HepG2 (cell line): Measurements from ENCODE around the gene POLRMT. TPM values are rescaled to one million over a fixed set of nuclear protein-coding genes. Genes with fewer than 3 reads are reported as not detected.

Experiments
- ATAC-seq: fragments of 200-7000 bp; cut with Tn5 transposase; 3 replicates; pipeline ENCODE4 v1.9.1; 2020; ENCODE audit warnings: mild to moderate bottlenecking, moderate library complexity
- BruUV-seq: library from RNA; stranded (reverse); fragments of 400-500 nt; replicated peaks from 2 replicates; lab custom pipeline; 2021; lab: Mats Ljungman, UMichigan
- CTCF ChIA-PET: fragments of 300-600 bp; formaldehyde crosslinking; extraction: SDS; loops from one replicate; lab custom pipeline; 2021; ENCODE audit warnings: low total read pairs, inconsistent platforms, low intra/inter-chr PET ratio; lab: Yijun Ruan, JAX
- POLR2A ChIA-PET: fragments of 350-600 bp; sonication (Branson Sonifier 250); formaldehyde crosslinking; loops from one replicate; lab custom pipeline; 2020; ENCODE audit warnings: antibody characterized with exemption, inconsistent platforms; lab: Yijun Ruan, JAX
- DNase-seq: peaks from one replicate; pipeline ENCODE4 v3.0.0-alpha.2; 2015; ENCODE audit warnings: low spot score
- FAIRE-seq: peaks from 3 replicates; lab custom pipeline; 2011; peaks lifted over from hg19 to GRCh38; lab: Jason Lieb, UNC
- H2AFZ ChIP-seq: one replicate; pipeline ENCODE4 v1.6.1; 2011; ENCODE audit warnings: low read length, inconsistent platforms
- H3K27ac ChIP-seq: fragments of 300-600 bp; 3 replicates; pipeline ENCODE4 v1.8.0; 2011; ENCODE audit warnings: mixed run types, mild to moderate bottlenecking, mixed read lengths, low read length, inconsistent platforms; ENCODE audit not compliant: insufficient read depth; ENCODE audit errors: extremely low read length
- H3K27me3 ChIP-seq, 2 experiments: fragments of 200-600 bp in 1 of 2; 2 replicates in 1 of 2; 3 replicates in 1 of 2; pipeline versions ENCODE4 v1.6.0 to v1.8.0; 2011; ENCODE audit warnings: low read length in 2 of 2, mild to moderate bottlenecking in 2 of 2, moderate library complexity in 2 of 2, inconsistent platforms in 1 of 2; ENCODE audit not compliant: insufficient read depth in 2 of 2, control insufficient read depth in 1 of 2
- H3K36me3 ChIP-seq, 2 experiments: fragments of 200-600 bp in 1 of 2; replicated peaks in 1 of 2; 2 replicates in 1 of 2; 3 replicates in 1 of 2; pipeline versions ENCODE4 v1.5.1 to v1.8.0; 2011; ENCODE audit warnings: low read length in 2 of 2, inconsistent platforms in 1 of 2; ENCODE audit not compliant: insufficient read depth in 2 of 2, control insufficient read depth in 1 of 2
- H3K4me1 ChIP-seq: 2 replicates; pipeline ENCODE4 v1.5.1; 2012; ENCODE audit warnings: low read length, inconsistent platforms; ENCODE audit not compliant: insufficient read depth
- H3K4me2 ChIP-seq: 2 replicates; pipeline ENCODE4 v1.6.0; 2011; ENCODE audit warnings: low read depth, low read length, inconsistent platforms
- H3K4me3 ChIP-seq, 3 experiments: fragments of 200-600 bp in 1 of 3; sonication (generic), shearing (Covaris generic) in 1 of 3; replicated peaks in 1 of 3; 2 replicates each; pipeline ENCODE4 v1.5.1; 2011 to 2016; ENCODE audit warnings: low read length in 3 of 3, inconsistent platforms in 2 of 3, low read depth in 2 of 3, mild to moderate bottlenecking in 2 of 3, control low read depth in 1 of 3, mixed read lengths in 1 of 3; ENCODE audit not compliant: insufficient read depth in 1 of 3
- H3K79me2 ChIP-seq: one replicate; pipeline ENCODE4 v1.6.1; 2011; ENCODE audit warnings: low read length, inconsistent platforms; ENCODE audit not compliant: insufficient read depth
- H3K9ac ChIP-seq: 2 replicates; pipeline ENCODE4 v1.6.0; 2011; ENCODE audit warnings: mild to moderate bottlenecking, low read depth, low read length, inconsistent platforms; ENCODE audit not compliant: insufficient read depth
- H3K9me3 ChIP-seq: 2 replicates; pipeline ENCODE4 v1.5.1; 2012; ENCODE audit warnings: mild to moderate bottlenecking, low read length
- H4K20me1 ChIP-seq: 2 replicates; pipeline ENCODE4 v1.6.0; 2011; ENCODE audit warnings: inconsistent platforms, mild to moderate bottlenecking, low read length, moderate library complexity; ENCODE audit not compliant: insufficient read depth
- DMAP1 ChIP-seq: IDR thresholded peaks from 2 replicates; pipeline ENCODE4 v1.6.1; 2016
- ISL2 ChIP-seq: sonication (generic); formaldehyde crosslinking; IDR thresholded peaks from 2 replicates; pipeline ENCODE4 v1.5.0; 2020; ENCODE audit warnings: missing genetic modification reagents
- MXI1 ChIP-seq: IDR thresholded peaks from 3 replicates; pipeline ENCODE4 v1.6.1; 2012; ENCODE audit warnings: low read depth, low read length, inconsistent platforms, borderline replicate concordance
- NRL ChIP-seq: sonication (generic); formaldehyde crosslinking; IDR thresholded peaks from 2 replicates; pipeline ENCODE4 v1.5.0; 2020; ENCODE audit warnings: missing genetic modification reagents, mild to moderate bottlenecking, moderate library complexity, borderline replicate concordance
- PAX8 ChIP-seq: sonication (generic); formaldehyde crosslinking; IDR thresholded peaks from 2 replicates; pipeline ENCODE4 v1.8.0; 2022; ENCODE audit warnings: mild to moderate bottlenecking, missing genetic modification reagents, borderline replicate concordance
- RBM22 ChIP-seq: fragments of 200-400 bp; formaldehyde crosslinking; optimal IDR thresholded peaks from 2 replicates; pipeline ENCODE3; 2017; ENCODE audit warnings: mild to moderate bottlenecking, low read length, moderate library complexity
- ZNF547 ChIP-seq: sonication (generic); formaldehyde crosslinking; IDR thresholded peaks from 2 replicates; pipeline ENCODE4 v1.5.1; 2020; ENCODE audit warnings: mild to moderate bottlenecking, missing genetic modification reagents
- ZNF563 ChIP-seq: sonication (generic); formaldehyde crosslinking; IDR thresholded peaks from 2 replicates; pipeline ENCODE4 v1.8.0; 2022; ENCODE audit warnings: mild to moderate bottlenecking, moderate library complexity, missing genetic modification reagents
- ZNF841 ChIP-seq: sonication (generic); formaldehyde crosslinking; IDR thresholded peaks from 2 replicates; pipeline ENCODE4 v1.8.1; 2023; ENCODE audit warnings: missing genetic modification reagents, borderline replicate concordance
- WGBS: methylation state at CpG from one replicate; pipeline ENCODE4 v1.1.6; 2017; ENCODE audit warnings: low lambda C conversion rate; 5-methylcytosine and 5-hydroxymethylcytosine counted together
- in situ Hi-C: cut with HindIII; loops from 2 replicates; pipeline ENCODE4 v1.10.0; 2017; ENCODE audit warnings: low pct_unique_long_range_greater_than_20kb; ENCODE audit not compliant: extremely low pct_ligation_motif_present
- intact Hi-C: fragments of 100-400 bp; cut with micrococcal nuclease; formaldehyde crosslinking; loops from one replicate; pipeline ENCODE4 v1.10.0; 2022; ENCODE audit not compliant: unreplicated experiment
- polyA plus RNA-seq, 8 experiments: library from polyadenylated mRNA; depleted of rRNA in 3 of 8; stranded (reverse) in 7 of 8; unstranded in 1 of 8; fragments of >200 nt; fragmentation: Illumina TruSeq in 4 of 8; extraction: Trizol in 4 of 8; gene quantifications; 2 replicates each; pipeline versions ENCODE4 v1.2.1 to v1.2.3, GENCODE V29; 2011 to 2016; ENCODE audit warnings: low read depth in 4 of 8, missing spikeins in 1 of 8, mixed read lengths in 1 of 8; ENCODE audit not compliant: insufficient read depth in 1 of 8
- total RNA-seq, 5 experiments: library from RNA; depleted of rRNA; stranded (reverse); fragments of >200 nt; fragmentation: Illumina TruSeq; extraction: Trizol; gene quantifications; 2 replicates each; pipeline ENCODE4 v1.2.3, GENCODE V29; 2016; ENCODE audit warnings: low read depth in 1 of 5
- TF ChIP-seq, protein P1 (sequence below): sonication (generic); formaldehyde crosslinking; IDR thresholded peaks from 2 replicates; pipeline ENCODE4 v1.4.0; 2020; ENCODE audit warnings: missing genetic modification reagents
- TF ChIP-seq, protein P2 (sequence below): sonication (generic); formaldehyde crosslinking; IDR thresholded peaks from 2 replicates; pipeline ENCODE4 v1.4.0; 2020; ENCODE audit warnings: missing genetic modification reagents, borderline replicate concordance
- TF ChIP-seq, protein P3 (sequence below): sonication (generic); formaldehyde crosslinking; IDR thresholded peaks from 2 replicates; pipeline ENCODE4 v1.8.0; 2022; ENCODE audit warnings: mild to moderate bottlenecking, missing genetic modification reagents; ENCODE audit not compliant: insufficient replicate concordance
- TF ChIP-seq, protein P4 (sequence below): sonication (generic); formaldehyde crosslinking; IDR thresholded peaks from 2 replicates; pipeline ENCODE4 v1.5.1; 2020; ENCODE audit warnings: missing genetic modification reagents, mild to moderate bottlenecking, borderline replicate concordance

The POLRMT gene
- total and polyA plus RNA-seq, 2 of the 13 experiments (the other 11 are each of a cell fraction or from before 2014, with no cell fraction given), result 78.0 to 101 TPM

DNA sequence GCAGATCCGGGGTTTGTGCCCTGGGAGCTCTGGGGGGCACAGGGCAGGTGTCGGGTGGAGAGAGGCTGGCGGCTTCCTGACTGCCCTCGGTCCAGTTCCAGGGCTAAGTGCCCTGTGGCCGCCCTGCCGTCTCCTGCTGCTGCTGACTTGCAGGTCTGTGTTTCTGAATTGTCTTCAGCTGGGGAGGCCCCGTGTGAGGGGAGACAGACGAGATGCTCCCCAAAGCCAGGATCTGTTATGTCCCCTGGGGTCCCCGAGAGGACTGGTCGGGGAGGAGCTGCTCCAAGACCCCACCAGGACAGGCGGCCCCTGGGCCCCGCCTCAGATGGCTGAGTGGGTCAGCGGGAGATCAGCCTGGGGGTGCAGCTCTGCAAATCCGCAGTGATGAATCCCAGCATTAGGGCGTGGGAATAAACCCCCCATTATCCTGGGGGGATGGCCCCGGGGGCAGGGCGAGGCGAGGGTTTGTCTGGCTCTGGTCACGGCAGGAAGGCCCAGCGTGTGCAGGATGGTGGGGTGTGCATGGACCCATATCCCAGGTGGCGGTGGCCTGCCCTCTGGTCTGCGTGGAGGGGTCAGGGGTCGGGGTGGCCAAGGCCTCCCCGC lies 39.0 kb downstream of the POLRMT start:
- in situ Hi-C loops, result no loop called here
- Histone ChIP-seq H3K36me3 (no peaks in the 10 kb centered on the region), H3K27me3 (peaks cover 12 to 74% of the 10 kb centered on the region in 2 experiments; a peak in 4 of 5 replicates), H3K27ac (no peak overlapping the region), H3K9me3 (no peaks in the 10 kb centered on the region), H3K79me2 (no peaks in the 10 kb centered on the region), H3K4me2 (no peak overlapping the region), H4K20me1 (peaks cover 15% of the 10 kb centered on the region; the same call in 1 of the 2 replicates), H3K4me1 (0 out of 2 replicates have a peak, but pooled peaks cover under 1% of the 10 kb centered on the region), H2AFZ (no peak overlapping the region), H3K9ac (no peak overlapping the region), H3K4me3 (no peak overlapping the region)
- DNase-seq (no peak), ATAC-seq (no peak), FAIRE-seq (no peak)
- no TSS peak for BruUV-seq
- no CpG with 5 or more reads among the region's 24 CpGs for WGBS
- no peak for TF ChIP-seq ZNF563 (CRISPR knock-in tag)
- intact Hi-C loops, result no loop called here
- ChIA-PET POLR2A (interaction anchor here (0.6 kb wide), 1 partner anchor 19 kb away, joined by 3 read pairs; no protein-coding TSS in a partner anchor), CTCF (no interaction called here)

DNA sequence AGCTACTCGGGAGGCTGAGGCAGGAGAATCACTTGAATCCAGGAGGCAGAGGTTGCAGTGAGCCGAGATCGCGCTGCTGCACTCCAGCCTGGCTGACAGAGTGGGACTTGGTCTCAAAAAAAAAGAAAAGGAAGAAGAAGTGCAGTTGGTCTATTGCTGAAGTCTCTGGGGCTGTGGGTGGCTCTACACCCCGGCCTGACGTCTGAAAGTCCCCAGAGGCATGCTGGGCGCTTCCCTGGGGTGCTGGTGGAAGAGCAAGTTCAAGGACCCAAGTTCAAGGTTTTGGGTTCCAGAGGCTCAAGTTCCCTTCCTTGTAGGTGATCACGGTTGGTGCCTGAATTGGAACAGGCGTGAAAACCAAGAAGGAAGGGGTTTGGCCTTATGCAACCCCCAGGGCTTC lies 39.8 kb downstream of the POLRMT start:
- ATAC-seq, result no peak
- Histone ChIP-seq H3K79me2 (no peaks in the 10 kb centered on the region), H2AFZ (no peak overlapping the region), H3K4me2 (no peak overlapping the region), H3K4me3 (no peak overlapping the region), H3K36me3 (no peaks in the 10 kb centered on the region), H4K20me1 (peaks cover 22% of the 10 kb centered on the region; the same call in 1 of the 2 replicates), H3K9ac (no peak overlapping the region), H3K4me1 (peaks cover 9% of the 10 kb centered on the region), H3K9me3 (no peaks in the 10 kb centered on the region), H3K27me3 (peaks cover 16 to 83% of the 10 kb centered on the region in 2 experiments), H3K27ac (no peak overlapping the region)
- no peak for DNase-seq
- no TSS peak for BruUV-seq
- POLR2A ChIA-PET, result no interaction called here
- in situ Hi-C loops (no loop called here), intact Hi-C loops (no loop called here)
- WGBS, result 19% methylated on average over 8 of the region's 9 CpGs
- no peak for FAIRE-seq
- CTCF ChIA-PET, result no interaction called here
- TF ChIP-seq, protein P1, sequence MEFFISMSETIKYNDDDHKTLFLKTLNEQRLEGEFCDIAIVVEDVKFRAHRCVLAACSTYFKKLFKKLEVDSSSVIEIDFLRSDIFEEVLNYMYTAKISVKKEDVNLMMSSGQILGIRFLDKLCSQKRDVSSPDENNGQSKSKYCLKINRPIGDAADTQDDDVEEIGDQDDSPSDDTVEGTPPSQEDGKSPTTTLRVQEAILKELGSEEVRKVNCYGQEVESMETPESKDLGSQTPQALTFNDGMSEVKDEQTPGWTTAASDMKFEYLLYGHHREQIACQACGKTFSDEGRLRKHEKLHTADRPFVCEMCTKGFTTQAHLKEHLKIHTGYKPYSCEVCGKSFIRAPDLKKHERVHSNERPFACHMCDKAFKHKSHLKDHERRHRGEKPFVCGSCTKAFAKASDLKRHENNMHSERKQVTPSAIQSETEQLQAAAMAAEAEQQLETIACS, result no peak
- TF ChIP-seq, protein P2, sequence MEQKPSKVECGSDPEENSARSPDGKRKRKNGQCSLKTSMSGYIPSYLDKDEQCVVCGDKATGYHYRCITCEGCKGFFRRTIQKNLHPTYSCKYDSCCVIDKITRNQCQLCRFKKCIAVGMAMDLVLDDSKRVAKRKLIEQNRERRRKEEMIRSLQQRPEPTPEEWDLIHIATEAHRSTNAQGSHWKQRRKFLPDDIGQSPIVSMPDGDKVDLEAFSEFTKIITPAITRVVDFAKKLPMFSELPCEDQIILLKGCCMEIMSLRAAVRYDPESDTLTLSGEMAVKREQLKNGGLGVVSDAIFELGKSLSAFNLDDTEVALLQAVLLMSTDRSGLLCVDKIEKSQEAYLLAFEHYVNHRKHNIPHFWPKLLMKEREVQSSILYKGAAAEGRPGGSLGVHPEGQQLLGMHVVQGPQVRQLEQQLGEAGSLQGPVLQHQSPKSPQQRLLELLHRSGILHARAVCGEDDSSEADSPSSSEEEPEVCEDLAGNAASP (CRISPR knock-in tag), result no peak
- TF ChIP-seq RBM22 (no peak), PAX8 (CRISPR knock-in tag) (no peak), ZNF547 (CRISPR knock-in tag) (no peak), DMAP1 (CRISPR knock-in tag) (no peak), ZNF841 (CRISPR knock-in tag) (no peak), MXI1 (no peak), ISL2 (CRISPR knock-in tag) (no peak), NRL (no peak)
- TF ChIP-seq, protein P3, sequence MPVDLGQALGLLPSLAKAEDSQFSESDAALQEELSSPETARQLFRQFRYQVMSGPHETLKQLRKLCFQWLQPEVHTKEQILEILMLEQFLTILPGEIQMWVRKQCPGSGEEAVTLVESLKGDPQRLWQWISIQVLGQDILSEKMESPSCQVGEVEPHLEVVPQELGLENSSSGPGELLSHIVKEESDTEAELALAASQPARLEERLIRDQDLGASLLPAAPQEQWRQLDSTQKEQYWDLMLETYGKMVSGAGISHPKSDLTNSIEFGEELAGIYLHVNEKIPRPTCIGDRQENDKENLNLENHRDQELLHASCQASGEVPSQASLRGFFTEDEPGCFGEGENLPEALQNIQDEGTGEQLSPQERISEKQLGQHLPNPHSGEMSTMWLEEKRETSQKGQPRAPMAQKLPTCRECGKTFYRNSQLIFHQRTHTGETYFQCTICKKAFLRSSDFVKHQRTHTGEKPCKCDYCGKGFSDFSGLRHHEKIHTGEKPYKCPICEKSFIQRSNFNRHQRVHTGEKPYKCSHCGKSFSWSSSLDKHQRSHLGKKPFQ (CRISPR knock-in tag), result no peak
- TF ChIP-seq, protein P4, sequence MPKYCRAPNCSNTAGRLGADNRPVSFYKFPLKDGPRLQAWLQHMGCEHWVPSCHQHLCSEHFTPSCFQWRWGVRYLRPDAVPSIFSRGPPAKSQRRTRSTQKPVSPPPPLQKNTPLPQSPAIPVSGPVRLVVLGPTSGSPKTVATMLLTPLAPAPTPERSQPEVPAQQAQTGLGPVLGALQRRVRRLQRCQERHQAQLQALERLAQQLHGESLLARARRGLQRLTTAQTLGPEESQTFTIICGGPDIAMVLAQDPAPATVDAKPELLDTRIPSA (CRISPR knock-in tag), result no peak
